ENCODE measurements around the gene DKC1. TPM values are rescaled to one million over a fixed set of nuclear protein-coding genes. Genes with fewer than 3 reads are reported as not detected.
A peak's percentile ranks its signal among the peaks of the same experiment; 100 is the strongest.

Gene DKC1
- total and polyA plus RNA-seq, 8 donors: 5.8 to 113 (median 26.1) TPM

DNA sequence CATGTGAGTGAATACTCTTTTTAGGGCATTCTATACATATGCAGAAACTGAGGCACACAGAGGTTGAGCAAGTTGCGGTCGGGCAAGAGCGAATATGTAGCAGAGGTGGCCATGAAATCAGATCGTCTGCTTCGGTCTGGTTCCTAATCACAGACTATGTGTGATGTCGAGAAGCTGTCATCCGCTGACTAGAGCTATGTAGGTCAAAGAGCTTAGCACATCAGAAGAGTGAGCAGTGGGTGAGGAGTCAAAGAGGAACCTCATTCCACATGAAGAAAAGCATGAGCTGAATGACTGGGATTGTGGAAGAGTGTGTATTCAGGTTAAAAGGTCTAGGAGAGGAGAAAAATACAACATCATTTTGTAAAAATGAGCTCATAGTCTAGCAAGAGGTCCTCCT lies 30.8 kb upstream of the DKC1 start:
- Histone ChIP-seq H3K4me3 (no peak overlapping the region), H3K27me3 (no peaks in the 10 kb centered on the region), H3K9me3 (no peaks in the 10 kb centered on the region), H3K36me3 (no peaks in the 10 kb centered on the region), H3K4me1 (peaks cover 21 to 93% (median 55%) of the 10 kb centered on the region in 4 donors), H3K27ac (peak overlapping the region in 4 of 5 donors; percentile 76 to 86 (median 82))
- TF ChIP-seq POLR2A (IDR thresholded peaks at IDR 0.05): no peak
- TF ChIP-seq POLR2AphosphoS5 (IDR thresholded peaks at IDR 0.05): no peak
- no peak for TF ChIP-seq EP300 (IDR thresholded peaks at IDR 0.05)
- TF ChIP-seq, protein P1, sequence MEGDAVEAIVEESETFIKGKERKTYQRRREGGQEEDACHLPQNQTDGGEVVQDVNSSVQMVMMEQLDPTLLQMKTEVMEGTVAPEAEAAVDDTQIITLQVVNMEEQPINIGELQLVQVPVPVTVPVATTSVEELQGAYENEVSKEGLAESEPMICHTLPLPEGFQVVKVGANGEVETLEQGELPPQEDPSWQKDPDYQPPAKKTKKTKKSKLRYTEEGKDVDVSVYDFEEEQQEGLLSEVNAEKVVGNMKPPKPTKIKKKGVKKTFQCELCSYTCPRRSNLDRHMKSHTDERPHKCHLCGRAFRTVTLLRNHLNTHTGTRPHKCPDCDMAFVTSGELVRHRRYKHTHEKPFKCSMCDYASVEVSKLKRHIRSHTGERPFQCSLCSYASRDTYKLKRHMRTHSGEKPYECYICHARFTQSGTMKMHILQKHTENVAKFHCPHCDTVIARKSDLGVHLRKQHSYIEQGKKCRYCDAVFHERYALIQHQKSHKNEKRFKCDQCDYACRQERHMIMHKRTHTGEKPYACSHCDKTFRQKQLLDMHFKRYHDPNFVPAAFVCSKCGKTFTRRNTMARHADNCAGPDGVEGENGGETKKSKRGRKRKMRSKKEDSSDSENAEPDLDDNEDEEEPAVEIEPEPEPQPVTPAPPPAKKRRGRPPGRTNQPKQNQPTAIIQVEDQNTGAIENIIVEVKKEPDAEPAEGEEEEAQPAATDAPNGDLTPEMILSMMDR (IDR thresholded peaks at IDR 0.05): no peak
- peak in 1 of 2 donors; percentile 22 for DNase-seq
- 56 to 84% (median 81%) methylated on average over 7 of the region's 7 CpGs for WGBS, 5 donors
- intact Hi-C loops (cut with DNase I; ENCODE audit: low total_unique reads): no loop called here

DNA sequence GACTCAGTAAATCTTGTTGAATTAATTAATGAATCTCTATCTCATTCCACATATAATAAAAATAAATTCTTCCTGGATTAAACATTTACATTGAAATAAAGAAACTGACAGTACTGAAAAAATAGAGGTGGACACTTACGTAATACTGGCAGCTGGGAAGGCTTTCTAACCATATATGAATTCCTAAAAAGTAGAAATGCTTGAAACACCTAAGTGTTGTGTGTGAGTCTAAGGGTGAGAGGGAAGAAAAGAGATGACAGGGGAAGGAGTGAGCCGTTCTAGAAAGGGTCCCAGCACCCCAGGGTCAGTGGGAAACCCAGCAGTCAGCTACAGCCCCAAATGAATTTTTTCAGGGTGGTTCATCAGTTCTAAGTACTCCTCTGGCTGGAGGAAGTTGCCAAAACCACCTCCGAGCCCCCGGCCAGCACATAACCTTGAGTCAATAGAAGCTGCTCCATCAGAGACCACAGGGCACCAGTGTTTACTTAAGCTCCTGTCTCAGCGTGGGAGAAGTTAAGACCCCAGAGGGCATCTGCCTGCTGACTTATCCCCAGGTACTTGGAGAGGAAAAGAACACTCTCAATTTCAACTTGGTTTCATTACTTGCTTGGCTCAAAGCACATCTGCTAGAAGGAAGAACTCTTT lies 30.1 kb upstream of the DKC1 start:
- peaks cover 21 to 93% (median 53%) of the 10 kb centered on the region in 4 donors for H3K4me1 ChIP-seq
- intact Hi-C loops (cut with DNase I; ENCODE audit: low total_unique reads): no loop called here
- 30 to 42% (median 36%) methylated on average over 4 to 5 of the region's 5 CpGs for WGBS, 5 donors

DNA sequence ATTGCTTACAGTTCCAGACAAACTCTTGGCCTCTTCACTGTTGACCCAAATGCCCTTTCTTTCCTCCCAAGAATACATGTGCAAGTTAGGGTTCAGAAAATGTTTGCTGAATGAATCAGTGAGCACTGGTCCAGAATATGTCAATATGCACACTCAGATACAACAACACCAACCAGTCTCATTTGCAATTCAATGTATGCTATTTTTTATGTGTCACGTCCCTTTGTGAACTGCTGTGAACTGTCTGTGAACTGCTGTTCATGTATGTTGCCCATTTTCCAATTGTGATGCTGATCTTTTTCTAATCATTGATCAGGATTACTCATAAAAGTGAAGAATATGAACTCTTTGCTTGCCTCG lies 29.6 kb upstream of the DKC1 start:
- Histone ChIP-seq H3K27me3 (no peaks in the 10 kb centered on the region), H3K9me3 (no peaks in the 10 kb centered on the region), H3K4me3 (no peak overlapping the region), H3K4me1 (peaks cover 21 to 91% (median 52%) of the 10 kb centered on the region in 4 donors), H3K36me3 (no peaks in the 10 kb centered on the region), H3K27ac (peak overlapping the region in 4 of 5 donors; percentile 76 to 86 (median 82))
- TF ChIP-seq EP300 (IDR thresholded peaks at IDR 0.05): no peak
- no peak for TF ChIP-seq POLR2A (IDR thresholded peaks at IDR 0.05)
- TF ChIP-seq POLR2AphosphoS5 (IDR thresholded peaks at IDR 0.05): no peak
- TF ChIP-seq, protein P1 (IDR thresholded peaks at IDR 0.05): no peak
- 49 to 70% (median 57%) methylated on average over 2 of the region's 2 CpGs for WGBS, 5 donors
- no peak for DNase-seq
- intact Hi-C loops (cut with DNase I; ENCODE audit: low total_unique reads): no loop called here

More for the DNA sequence above, 30.1 kb upstream of the DKC1 start:
- no peak for DNase-seq
- Histone ChIP-seq H3K36me3 (no peaks in the 10 kb centered on the region), H3K27me3 (no peaks in the 10 kb centered on the region), H3K4me3 (no peak overlapping the region), H3K27ac (peak overlapping the region in 4 of 5 donors; percentile 76 to 86 (median 82)), H3K9me3 (no peaks in the 10 kb centered on the region)
- no peak for TF ChIP-seq POLR2AphosphoS5 (IDR thresholded peaks at IDR 0.05)
- TF ChIP-seq POLR2A (IDR thresholded peaks at IDR 0.05): no peak
- TF ChIP-seq, protein P1 (IDR thresholded peaks at IDR 0.05): no peak
- TF ChIP-seq EP300 (IDR thresholded peaks at IDR 0.05): no peak

DNA sequence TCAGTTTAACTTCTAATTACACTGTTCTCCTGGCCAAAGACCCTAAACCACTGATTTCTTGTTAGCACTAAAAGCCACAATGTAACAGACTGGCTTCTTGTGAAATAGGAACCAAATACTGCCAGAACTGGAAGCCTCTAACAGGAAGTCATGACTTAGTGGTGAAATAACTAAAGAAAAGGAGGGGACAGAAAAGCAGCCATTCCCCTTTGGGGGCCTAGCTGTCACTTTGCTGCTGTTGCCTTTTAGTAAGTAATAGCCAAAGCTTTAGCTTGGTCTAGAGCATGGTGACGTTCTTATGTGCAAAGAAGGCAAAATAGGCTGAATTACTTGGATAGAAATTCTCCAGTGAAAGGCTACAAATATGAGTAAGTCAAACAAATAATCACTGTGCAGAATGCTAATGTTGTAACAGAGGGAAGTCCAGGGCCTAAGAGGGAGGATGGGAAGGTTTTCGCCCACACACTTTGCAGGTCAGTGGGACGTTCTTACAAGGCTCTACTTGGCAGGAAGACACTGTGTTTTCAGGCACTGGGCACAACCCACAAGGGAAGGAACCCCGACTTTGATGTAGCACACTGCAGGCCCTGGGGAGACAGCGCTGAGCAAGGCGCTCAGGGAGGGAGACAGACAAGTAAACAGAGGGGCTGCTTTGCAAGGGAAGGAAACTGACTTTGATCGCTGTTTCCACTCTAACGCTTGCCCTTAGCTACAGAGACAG lies 28.4 kb upstream of the DKC1 start:
- Histone ChIP-seq H3K36me3 (no peaks in the 10 kb centered on the region), H3K4me3 (no peak overlapping the region), H3K27ac (peak overlapping the region; percentile 41 to 86 (median 80)), H3K4me1 (peaks cover 11 to 79% (median 46%) of the 10 kb centered on the region in 4 donors), H3K9me3 (no peaks in the 10 kb centered on the region), H3K27me3 (no peaks in the 10 kb centered on the region)
- peak in 1 of 2 donors; percentile 60 for DNase-seq
- TF ChIP-seq, protein P1 (IDR thresholded peaks at IDR 0.05): no peak
- TF ChIP-seq POLR2AphosphoS5 (IDR thresholded peaks at IDR 0.05): peak in 2 of 3 donors; percentile 5 to 27
- TF ChIP-seq EP300 (IDR thresholded peaks at IDR 0.05): no peak
- TF ChIP-seq POLR2A (IDR thresholded peaks at IDR 0.05): no peak
- intact Hi-C loops (cut with DNase I; ENCODE audit: low total_unique reads): no loop called here
- WGBS, 5 donors: 31 to 43% (median 32%) methylated on average over 8 of the region's 8 CpGs
